Panc1 (cell line): ENCODE measurements around the gene GADL1. TPM values are rescaled to one million over a fixed set of nuclear protein-coding genes. Genes with fewer than 3 reads are reported as not detected.

Experiments used
- ATAC-seq: fragments of 200-7000 bp; cut with Tn5 transposase; 2 replicates; pipeline ENCODE4 v1.9.1; 2020; ENCODE audit warnings: mild to moderate bottlenecking, moderate library complexity
- BruUV-seq: library from RNA; stranded (reverse); fragments of 400-500 nt; replicated peaks from 2 replicates; lab custom pipeline; 2021; lab: Mats Ljungman, UMichigan
- CTCF ChIA-PET: fragments of 300-600 bp; sonication (Branson Sonifier 250); formaldehyde crosslinking; loops from one replicate; lab custom pipeline; 2022; ENCODE audit warnings: antibody characterized with exemption; lab: Charles Lee
- POLR2A ChIA-PET: fragments of 300-600 bp; sonication (Branson Sonifier 250); formaldehyde crosslinking; loops from one replicate; lab custom pipeline; 2022; ENCODE audit warnings: antibody characterized with exemption; lab: Charles Lee
- DNase-seq: peaks from one replicate; pipeline ENCODE4 v3.0.0-alpha.2; 2010; ENCODE audit warnings: low read depth, low spot score
- H3K27ac ChIP-seq: 2 replicates; pipeline ENCODE4 v1.5.1; 2011; ENCODE audit warnings: mild to moderate bottlenecking, low read length, inconsistent platforms
- H3K27me3 ChIP-seq: fragments of 200-500 bp; sonication (Bioruptor generic); 2 replicates; pipeline ENCODE4 v1.6.0; 2014; ENCODE audit warnings: low read length, inconsistent platforms; ENCODE audit not compliant: control insufficient read depth, insufficient read depth
- H3K36me3 ChIP-seq: fragments of 200-500 bp; sonication (Bioruptor generic); 2 replicates; pipeline ENCODE4 v1.5.1; 2014; ENCODE audit warnings: inconsistent platforms, mild to moderate bottlenecking, low read length, moderate library complexity; ENCODE audit not compliant: control insufficient read depth, insufficient read depth
- H3K4me1 ChIP-seq: 2 replicates; pipeline ENCODE4 v1.5.1; 2011; ENCODE audit warnings: inconsistent platforms, mild to moderate bottlenecking, low read length, moderate library complexity; ENCODE audit not compliant: control insufficient read depth, insufficient read depth
- H3K4me3 ChIP-seq, 2 experiments: 2 replicates each; pipeline ENCODE4 v1.5.1; 2011 to 2012; ENCODE audit warnings: low read depth in 2 of 2, low read length in 2 of 2, mild to moderate bottlenecking in 2 of 2, inconsistent platforms in 1 of 2, moderate library complexity in 1 of 2
- H3K9me3 ChIP-seq: fragments of 200-500 bp; sonication (Bioruptor generic); 2 replicates; pipeline ENCODE4 v1.5.1; 2014; ENCODE audit warnings: low read depth, mild to moderate bottlenecking, inconsistent platforms, low read length, moderate library complexity; ENCODE audit not compliant: control insufficient read depth, insufficient read depth
- POLR2AphosphoS5 ChIP-seq: IDR thresholded peaks from 2 replicates; pipeline ENCODE4 v1.6.1; 2012; ENCODE audit warnings: mild to moderate bottlenecking, low read depth, low read length, moderate library complexity
- SIN3A ChIP-seq: IDR thresholded peaks from 2 replicates; pipeline ENCODE4 v1.6.1; 2012; ENCODE audit warnings: low read depth, mild to moderate bottlenecking, low read length, moderate library complexity, borderline replicate concordance; ENCODE audit not compliant: insufficient read depth
- TCF7L2 ChIP-seq: IDR thresholded peaks from 2 replicates; pipeline ENCODE4 v1.6.1; 2011; ENCODE audit warnings: mild to moderate bottlenecking, low read depth, low read length, inconsistent platforms
- in situ Hi-C: cut with HindIII; loops from 2 replicates; pipeline ENCODE4 v1.10.0; 2016; ENCODE audit warnings: low sequenced_read_pairs, low pct_unique_long_range_greater_than_20kb
- intact Hi-C: fragments of 100-400 bp; cut with micrococcal nuclease; formaldehyde crosslinking; loops from one replicate; pipeline ENCODE4 v1.10.0; 2022; ENCODE audit not compliant: unreplicated experiment
- total RNA-seq: library from RNA; stranded (reverse); gene quantifications from one replicate; pipeline ENCODE4 v1.2.1, GENCODE V29; 2021; ENCODE audit not compliant: unreplicated experiment
- TF ChIP-seq, protein P1 (sequence below), 2 experiments: IDR thresholded peaks; 2 replicates each; pipeline ENCODE4 v1.6.1; 2011 to 2012; ENCODE audit warnings: low read depth in 2 of 2, control low read depth in 1 of 2, low read length in 1 of 2, mild to moderate bottlenecking in 1 of 2, moderate library complexity in 1 of 2; ENCODE audit not compliant: insufficient read depth in 1 of 2
- TF ChIP-seq, protein P2 (sequence below): fragments of 450-650 bp; IDR thresholded peaks from 2 replicates; pipeline ENCODE4 v1.5.1; 2017; ENCODE audit warnings: mild to moderate bottlenecking

The GADL1 gene
- total RNA-seq, 1 experiment from 2014 or later: not detected

DNA sequence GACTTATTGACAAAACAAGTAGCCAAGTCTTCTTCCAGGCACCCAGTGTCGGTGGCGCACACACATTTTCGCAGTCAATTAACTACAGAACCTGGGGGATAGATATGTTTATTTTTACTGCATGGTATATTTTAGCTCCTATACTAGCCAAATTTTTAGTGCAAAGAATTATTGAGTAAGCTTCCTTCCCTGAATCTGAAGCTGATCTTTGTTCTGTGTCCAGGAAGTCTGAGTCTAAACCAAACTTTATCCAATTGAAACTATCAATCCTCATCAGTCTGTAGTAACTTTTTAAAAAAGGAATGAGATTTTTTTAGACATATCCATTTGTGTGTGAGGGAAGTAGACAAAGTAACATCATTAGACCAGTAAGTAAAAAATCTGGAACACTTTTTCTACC lies 133.1 kb downstream of the GADL1 start:
- no peaks in the 10 kb centered on the region for H3K4me1 ChIP-seq
- intact Hi-C loops (no loop called here), in situ Hi-C loops (no loop called here)
- ATAC-seq (no peak), DNase-seq (no peak)
- H3K27me3 ChIP-seq: no peaks in the 10 kb centered on the region
- ChIA-PET POLR2A (no interaction called here), CTCF (no interaction called here)
- no peak for TF ChIP-seq SIN3A
- TF ChIP-seq POLR2AphosphoS5: no peak
- TF ChIP-seq, protein P1, sequence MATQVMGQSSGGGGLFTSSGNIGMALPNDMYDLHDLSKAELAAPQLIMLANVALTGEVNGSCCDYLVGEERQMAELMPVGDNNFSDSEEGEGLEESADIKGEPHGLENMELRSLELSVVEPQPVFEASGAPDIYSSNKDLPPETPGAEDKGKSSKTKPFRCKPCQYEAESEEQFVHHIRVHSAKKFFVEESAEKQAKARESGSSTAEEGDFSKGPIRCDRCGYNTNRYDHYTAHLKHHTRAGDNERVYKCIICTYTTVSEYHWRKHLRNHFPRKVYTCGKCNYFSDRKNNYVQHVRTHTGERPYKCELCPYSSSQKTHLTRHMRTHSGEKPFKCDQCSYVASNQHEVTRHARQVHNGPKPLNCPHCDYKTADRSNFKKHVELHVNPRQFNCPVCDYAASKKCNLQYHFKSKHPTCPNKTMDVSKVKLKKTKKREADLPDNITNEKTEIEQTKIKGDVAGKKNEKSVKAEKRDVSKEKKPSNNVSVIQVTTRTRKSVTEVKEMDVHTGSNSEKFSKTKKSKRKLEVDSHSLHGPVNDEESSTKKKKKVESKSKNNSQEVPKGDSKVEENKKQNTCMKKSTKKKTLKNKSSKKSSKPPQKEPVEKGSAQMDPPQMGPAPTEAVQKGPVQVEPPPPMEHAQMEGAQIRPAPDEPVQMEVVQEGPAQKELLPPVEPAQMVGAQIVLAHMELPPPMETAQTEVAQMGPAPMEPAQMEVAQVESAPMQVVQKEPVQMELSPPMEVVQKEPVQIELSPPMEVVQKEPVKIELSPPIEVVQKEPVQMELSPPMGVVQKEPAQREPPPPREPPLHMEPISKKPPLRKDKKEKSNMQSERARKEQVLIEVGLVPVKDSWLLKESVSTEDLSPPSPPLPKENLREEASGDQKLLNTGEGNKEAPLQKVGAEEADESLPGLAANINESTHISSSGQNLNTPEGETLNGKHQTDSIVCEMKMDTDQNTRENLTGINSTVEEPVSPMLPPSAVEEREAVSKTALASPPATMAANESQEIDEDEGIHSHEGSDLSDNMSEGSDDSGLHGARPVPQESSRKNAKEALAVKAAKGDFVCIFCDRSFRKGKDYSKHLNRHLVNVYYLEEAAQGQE (IDR thresholded peaks at IDR 0.05; ENCODE audit: insufficient read depth in 1 of 2, low read depth in 2 of 2, low read length in 1 of 2): no peak
- TF ChIP-seq, protein P2, sequence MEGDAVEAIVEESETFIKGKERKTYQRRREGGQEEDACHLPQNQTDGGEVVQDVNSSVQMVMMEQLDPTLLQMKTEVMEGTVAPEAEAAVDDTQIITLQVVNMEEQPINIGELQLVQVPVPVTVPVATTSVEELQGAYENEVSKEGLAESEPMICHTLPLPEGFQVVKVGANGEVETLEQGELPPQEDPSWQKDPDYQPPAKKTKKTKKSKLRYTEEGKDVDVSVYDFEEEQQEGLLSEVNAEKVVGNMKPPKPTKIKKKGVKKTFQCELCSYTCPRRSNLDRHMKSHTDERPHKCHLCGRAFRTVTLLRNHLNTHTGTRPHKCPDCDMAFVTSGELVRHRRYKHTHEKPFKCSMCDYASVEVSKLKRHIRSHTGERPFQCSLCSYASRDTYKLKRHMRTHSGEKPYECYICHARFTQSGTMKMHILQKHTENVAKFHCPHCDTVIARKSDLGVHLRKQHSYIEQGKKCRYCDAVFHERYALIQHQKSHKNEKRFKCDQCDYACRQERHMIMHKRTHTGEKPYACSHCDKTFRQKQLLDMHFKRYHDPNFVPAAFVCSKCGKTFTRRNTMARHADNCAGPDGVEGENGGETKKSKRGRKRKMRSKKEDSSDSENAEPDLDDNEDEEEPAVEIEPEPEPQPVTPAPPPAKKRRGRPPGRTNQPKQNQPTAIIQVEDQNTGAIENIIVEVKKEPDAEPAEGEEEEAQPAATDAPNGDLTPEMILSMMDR: no peak
- TF ChIP-seq TCF7L2: no peak
- BruUV-seq: no TSS peak
- no peaks in the 10 kb centered on the region for H3K9me3 ChIP-seq
- no peaks in the 10 kb centered on the region for H3K36me3 ChIP-seq
- H3K27ac ChIP-seq: no peak overlapping the region
- H3K4me3 ChIP-seq: no peak overlapping the region

DNA sequence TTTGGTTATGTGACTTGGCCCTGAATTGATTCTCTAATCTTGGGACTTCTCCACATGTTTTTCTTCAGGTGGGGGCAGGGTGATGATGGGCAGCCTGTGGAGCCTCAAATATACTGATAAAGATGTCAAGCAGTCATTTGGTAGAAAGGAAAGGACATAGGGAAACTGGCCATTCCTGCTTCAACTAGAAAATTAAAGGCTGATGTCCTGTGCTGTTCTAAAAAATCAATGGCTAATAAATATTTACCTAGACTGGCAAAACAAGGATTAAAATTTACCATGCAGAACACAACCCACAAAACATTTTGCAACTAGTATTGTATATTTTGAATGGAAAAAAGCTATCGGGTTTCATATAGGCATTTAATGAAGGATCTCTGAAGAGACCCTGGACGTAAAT lies 133.7 kb downstream of the GADL1 start:
- no TSS peak for BruUV-seq
- Histone ChIP-seq H3K36me3 (no peaks in the 10 kb centered on the region), H3K27me3 (no peaks in the 10 kb centered on the region), H3K9me3 (no peaks in the 10 kb centered on the region), H3K4me1 (no peaks in the 10 kb centered on the region), H3K27ac (no peak overlapping the region), H3K4me3 (no peak overlapping the region)
- ChIA-PET POLR2A (no interaction called here), CTCF (no interaction called here)
- in situ Hi-C loops (no loop called here), intact Hi-C loops (no loop called here)
- DNase-seq (no peak), ATAC-seq (no peak)
- TF ChIP-seq TCF7L2: no peak
- TF ChIP-seq SIN3A: no peak
- TF ChIP-seq, protein P1 (IDR thresholded peaks at IDR 0.05; ENCODE audit: insufficient read depth in 1 of 2, low read depth in 2 of 2, low read length in 1 of 2): no peak
- no peak for TF ChIP-seq POLR2AphosphoS5
- TF ChIP-seq, protein P2: no peak
